Measurements from ENCODE around the gene PTPN23.

PTPN23 gene

DNA sequence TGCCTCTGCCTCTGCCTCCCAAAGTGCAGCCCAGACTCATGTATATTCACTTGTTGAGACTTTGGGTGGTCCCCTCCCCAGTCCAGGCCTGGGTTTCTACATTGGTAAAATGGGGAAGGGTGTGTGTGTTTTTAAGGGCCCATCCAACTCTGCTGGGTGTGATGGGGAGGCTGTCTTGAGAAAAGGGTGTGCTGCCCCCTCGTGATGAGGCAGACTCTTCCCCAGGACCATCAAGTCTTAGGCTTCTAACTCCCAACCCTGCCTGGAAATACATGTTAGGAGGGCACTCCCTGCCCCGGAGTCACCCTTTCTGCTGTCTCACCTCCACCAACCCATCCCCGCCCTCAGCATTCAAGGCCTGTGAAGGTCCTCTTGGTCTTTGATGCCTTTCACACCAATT is 4.4 kb upstream of the PTPN23 start:
- no peak for DNase-seq

DNA sequence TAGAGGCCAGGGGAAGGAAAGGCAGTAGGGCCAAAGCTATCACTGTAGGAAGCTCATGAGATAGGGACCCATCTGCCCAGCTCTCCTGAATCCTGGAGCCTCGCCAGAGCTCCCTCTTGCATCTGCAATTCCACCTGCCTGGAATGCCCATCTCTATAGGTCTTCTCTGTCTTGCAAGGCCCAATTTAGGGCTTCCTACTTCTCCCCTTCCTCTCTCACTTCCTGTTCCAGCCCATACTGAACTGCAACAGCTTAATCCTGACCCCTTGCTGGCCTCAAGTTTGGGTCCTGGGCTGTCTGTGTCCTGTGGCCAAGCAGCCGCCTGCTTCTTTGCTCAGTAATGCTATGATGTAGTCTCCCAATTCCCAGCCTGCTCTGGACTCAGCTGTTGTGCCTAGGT is 3.6 kb upstream of the PTPN23 start:
- DNase-seq: no peak

DNA sequence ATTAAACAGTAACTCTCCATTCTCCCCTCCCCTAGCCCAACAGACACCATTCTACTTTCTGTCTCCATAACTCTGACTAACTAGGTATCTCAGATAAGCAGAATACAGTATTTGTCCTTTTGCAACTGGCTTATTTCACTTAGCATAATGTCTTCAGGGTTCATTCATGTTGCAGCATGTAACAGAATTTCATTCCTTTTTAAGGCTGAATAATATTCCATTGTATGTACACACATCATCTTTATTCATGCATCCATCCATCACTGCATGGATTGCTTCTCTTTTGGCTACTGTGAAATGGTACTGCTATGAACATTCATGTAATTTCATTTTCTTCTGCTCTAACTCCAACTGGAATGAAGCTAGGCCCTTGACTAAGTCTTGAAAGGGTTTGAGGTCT is 2.0 kb upstream of the PTPN23 start:
- DNase-seq: no peak

DNA sequence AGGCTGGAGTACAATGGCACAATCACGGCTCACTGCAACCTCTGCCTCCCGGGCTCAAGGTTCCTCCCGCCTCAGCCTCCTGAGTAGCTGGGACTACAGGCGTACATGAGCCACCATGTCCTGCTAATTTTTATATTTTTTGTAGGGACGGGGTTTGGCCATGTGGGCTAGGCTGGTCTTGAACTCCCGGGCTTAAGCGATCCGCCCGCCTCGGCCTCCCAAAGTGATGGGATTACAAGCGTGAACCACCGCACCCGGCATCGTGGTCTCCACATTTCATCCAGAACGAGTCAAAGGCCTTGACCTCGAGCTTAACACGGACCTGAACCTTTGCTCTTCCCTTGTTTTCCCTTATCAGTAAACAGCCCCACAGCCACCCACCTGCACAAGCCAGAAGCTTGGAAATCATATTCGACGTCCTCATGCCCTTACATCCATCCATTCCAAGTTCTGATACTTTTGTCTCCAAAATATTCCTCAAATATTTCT is 1.4 kb upstream of the PTPN23 start:
- DNase-seq: no peak

DNA sequence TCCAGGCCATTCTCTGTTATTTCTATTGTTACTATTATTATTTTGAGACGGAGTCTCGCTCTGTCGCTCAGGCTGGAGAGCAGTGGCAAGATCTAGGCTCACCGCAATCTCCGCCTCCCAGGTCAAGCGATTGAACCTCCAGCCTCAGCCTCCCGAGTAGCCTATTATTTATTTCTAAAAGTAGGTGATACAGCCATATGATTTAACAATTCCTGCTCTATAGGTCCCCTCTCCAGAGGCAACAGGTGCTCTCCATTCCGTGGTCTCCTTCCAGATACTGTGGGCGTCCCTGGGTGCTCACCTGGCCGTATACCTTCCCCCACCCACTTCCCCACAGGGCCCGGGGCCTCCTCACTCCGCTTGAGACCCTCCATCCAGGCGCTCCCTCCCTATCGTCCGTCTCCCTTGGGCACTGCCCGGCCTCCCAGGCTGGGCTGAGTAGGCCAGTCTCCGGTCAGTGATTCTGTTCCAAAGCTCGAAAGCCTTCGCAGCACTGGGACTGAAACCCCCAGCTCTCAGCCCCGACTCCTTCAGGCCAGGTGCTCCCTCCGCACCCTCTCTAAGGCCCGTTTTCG is 708 bp upstream of the PTPN23 start:
- DNase-seq: no peak

DNA sequence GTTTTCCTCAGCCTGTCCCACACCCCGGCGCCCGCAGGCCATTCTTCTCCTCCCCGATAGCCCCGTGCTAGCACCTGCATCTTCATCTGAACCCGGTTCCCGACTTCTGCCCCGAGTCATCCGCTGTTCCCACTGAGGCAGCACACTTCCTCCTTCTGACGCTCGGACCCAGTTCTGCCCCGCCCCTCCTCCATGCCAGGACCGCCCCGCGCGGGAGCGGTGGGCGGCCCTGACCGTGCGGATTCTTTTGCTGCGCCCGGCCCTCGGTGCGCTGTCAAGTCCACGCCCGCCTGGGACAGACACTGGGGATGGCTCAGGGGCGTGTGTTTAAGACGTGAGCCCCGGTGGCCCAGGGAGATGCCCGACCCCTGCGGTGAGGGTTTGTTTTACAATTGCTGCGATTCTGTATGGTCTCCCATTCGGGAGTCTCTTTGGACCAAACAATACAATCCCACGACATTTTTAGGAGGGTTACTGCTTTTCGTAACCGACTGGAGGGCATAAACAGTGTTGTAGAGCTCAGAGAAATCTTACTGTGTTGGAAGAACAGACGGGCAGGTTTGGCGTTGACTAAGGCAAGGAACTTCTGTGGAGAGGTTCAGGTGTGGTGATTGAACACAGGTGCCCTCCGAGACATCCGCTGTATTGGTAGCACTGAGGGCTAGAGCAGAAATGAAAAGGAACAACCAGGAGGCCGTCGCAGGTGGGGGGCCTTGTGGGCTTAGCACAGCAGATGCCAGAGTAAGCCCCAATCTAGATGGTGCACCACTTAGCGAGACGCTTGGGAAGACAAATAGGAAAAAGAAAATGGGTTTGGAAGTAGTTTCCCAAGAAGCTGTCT is 716 bp downstream of the PTPN23 start:
- peak; percentile 89 for DNase-seq

DNA sequence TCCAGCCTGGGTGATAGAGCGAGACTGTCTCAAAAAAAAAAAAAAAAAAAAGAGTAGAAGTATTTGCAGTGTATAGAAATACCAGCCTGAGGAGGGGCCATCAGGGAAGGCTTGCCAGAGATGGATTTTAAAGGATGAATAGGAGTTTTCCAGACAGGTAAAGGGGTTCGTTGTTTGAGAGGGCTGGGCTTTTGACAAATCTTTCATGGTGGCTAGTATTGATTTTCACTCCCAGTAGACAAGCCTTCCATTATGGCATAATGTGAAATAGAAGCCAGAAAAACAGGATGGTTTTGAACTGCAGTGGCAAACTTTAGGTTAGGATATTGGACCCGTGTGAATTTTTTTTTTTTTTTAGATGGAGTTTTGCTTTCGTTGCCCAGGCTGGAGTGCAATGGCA is 3.6 kb downstream of the PTPN23 start:
- DNase-seq: no peak

DNA sequence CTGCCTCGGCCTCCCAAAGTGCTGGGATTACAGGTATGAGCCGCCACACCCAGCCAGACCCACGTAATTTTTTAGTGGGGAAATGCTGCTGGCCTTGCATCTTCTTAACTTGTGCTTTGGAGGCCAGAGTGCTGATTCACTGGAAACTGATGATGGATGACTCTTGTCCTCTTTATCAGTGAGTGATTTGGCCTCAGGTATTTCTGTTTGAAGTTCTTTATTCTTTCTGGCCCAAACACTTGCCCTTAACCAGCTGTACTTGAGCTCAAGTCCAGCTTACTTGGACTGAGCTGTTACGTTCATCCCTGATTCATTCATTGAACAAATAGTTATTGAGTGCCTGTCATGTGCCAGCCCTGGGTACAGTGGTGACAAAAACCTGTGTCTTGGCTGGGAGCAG is 4.2 kb downstream of the PTPN23 start:
- DNase-seq: no peak

DNA sequence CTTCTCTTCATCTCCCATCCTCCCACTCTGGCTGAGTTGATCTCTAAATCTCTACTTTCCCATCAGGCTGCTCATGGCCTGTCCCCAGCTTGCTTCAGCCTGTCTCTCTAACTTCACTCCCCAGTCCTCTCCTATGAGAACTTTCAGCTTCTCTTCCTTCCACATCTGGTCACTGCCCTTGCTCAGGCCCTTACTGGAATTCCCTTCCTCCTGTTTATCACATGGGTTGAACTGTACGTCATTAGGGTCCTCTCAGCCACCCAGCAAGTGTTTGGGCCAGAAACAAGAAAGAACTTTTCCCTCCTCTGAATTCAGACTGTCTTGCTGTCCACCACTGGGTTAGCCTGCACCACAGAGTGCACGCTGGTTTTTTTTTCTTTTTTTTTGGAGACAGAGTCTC is 5.0 kb downstream of the PTPN23 start:
- no peak for DNase-seq

DNA sequence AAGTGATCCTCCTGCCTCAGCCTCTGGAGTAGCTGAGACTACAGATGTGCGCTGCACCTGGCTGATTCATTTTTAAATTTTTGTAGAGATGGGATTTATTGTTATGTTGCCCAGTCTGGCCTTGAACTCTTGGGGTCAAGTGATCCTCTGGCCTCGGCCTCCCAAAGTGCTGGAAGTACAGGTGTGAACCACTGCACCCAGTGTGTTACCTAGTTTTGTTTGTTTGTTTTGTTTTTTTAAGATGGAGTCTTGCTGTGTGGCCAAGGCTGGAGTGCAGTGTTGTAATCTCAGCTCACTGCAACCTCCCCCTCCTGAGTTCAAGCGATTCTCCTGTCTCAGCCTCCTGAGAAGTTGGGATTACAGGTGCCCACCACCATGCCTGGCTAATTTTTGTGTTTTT is 12.1 kb downstream of the PTPN23 start:
- DNase-seq: no peak

DNA sequence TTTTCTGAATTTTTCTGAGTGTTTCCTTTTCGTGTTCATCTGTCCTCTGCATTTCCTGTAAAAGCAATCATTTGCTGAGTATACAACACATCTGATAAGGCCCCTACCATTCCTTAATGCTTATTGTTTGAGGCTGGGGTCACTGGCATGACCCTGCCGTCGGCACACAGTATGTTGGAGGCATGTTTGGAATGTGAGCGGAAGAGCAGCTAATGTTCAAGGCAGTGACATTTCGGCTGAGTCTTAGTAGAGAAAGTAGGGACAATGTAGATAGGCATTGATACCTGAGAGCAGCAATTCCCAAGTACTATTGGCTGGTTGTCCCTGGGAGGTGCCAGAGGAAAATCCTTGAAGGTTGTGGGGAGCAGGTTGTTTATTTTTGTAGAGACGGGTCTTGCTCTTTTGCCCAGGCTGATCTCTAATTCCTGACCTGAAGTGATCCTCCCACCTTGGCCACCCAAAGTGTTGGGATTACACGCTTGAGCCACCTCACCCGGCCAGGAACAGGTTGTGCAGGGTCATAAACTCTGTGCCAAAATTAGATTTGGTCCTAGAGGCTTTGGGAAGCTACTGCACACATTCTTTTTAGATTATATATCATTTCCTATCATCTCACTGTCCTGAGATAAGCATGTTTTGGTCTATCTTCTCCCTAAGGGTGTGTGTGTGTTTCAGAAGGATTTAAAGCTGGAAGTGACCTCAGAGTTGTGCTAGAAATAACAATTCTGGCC is 13.5 kb downstream of the PTPN23 start:
- DNase-seq: peak; percentile 28

DNA sequence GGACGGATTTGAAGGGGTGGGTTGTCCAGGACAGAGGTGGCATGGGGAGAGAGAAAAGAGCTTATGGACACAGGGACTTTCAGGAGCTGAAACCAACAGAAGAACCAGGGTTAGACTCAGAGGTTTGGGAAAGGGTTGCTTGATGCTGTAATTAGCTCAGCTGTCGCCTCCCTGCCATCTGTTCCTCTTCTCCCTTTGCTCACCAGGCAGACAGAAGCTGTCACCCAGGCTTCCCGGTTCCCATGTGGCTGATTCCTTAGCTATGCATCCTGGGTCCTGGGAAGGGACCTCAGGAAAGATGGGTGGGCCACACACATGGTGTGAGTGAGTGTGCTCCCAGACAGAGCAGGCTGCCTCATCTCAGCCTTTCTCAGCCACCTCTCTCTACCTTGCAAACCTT is 14.1 kb downstream of the PTPN23 start:
- no peak for DNase-seq

DNA sequence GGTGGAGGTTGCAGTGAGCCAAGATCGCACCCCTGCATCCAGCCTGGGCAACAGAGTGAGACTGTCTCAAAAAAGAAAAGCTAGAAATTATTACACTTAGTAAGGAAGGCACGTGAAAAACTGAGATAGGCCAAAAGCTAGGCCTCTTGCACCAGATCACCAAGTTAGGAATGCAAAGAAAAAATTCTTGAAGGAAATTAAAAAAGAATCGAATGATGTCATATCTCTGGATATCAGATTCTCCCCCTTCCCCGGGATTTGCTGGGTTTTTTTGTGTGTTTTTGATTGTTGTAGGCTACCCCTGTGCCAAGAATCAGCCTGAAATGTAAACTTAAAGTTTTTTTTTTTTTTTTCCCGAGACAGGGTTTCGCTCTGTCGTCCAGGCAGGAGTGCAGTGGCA is 17.4 kb downstream of the PTPN23 start:
- no peak for DNase-seq

DNA sequence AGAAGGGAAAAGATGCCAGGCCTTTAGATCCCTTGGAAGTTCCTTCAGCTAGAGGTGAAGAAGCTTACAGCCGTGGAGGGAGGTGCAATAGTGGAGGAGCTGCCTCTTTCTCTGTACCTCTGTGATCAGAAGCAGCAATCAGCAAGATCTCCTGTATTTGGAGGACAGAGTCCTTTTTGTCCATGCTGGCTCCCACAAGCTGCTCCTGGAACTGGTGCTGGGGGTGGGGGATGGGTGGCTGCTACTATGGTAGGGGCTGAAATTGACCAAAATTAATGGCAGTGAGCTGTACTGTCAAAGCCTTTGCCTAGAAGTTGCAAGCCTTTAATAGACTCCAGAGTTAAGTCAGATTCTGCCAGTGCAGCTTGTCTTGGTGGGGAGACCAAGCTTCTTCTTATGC is 18.2 kb downstream of the PTPN23 start:
- no peak for DNase-seq

DNA sequence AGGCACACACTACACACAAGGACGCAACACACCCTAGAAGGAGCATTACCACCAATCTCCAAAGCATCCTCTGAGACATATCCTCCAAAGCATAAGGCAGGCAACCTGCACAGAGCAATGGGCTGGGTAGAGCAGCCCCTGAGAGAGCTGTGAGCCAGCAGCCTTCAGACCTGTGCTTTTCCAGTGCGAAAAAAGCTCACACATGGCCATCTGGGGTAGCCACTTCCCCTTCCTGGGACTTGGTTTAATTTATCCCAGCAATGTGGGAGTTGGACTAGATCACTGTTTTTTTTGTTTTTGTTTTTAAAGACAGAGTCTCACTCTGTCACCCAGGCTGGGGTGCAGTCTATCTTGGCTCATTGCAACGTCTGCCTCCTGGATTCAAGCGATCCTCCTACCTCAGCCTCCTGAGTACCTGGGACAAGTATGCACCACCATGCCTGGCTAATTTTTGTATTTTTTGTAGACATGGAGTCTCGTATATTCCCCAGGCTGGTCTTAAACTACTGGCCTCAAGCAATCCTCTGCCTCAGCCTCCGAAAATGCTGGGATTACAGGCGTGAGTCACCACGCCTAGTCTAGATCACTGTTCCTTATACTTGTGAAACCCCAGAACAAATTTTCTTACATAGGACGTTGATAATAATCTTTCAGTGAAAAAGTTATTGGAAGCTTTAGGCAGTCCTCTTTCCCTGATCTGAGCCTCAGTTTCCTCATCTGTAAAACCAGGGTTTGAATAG is 18.9 kb downstream of the PTPN23 start:
- no peak for DNase-seq

DNA sequence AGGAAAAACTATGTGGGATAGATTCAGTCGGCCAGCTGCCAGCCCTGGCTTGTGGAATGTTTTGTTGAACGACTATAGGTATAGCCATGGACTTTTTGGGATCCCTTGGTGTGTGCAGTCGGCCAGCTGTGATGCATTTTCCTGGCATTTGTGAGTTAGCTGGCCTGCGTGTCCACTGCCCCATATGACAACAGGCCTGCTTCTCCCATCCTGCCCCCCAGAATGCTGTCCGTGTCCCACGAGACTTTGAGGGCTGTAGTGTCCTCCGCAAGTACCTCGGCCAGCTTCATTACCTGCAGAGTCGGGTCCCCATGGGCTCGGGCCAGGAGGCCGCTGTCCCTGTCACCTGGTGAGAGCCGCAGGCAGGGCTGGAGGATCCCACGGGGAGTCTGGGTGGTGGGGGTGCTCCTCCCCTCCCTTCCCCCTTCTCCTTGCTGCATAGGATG is 23.6 kb downstream of the PTPN23 start:
- no peak for DNase-seq

DNA sequence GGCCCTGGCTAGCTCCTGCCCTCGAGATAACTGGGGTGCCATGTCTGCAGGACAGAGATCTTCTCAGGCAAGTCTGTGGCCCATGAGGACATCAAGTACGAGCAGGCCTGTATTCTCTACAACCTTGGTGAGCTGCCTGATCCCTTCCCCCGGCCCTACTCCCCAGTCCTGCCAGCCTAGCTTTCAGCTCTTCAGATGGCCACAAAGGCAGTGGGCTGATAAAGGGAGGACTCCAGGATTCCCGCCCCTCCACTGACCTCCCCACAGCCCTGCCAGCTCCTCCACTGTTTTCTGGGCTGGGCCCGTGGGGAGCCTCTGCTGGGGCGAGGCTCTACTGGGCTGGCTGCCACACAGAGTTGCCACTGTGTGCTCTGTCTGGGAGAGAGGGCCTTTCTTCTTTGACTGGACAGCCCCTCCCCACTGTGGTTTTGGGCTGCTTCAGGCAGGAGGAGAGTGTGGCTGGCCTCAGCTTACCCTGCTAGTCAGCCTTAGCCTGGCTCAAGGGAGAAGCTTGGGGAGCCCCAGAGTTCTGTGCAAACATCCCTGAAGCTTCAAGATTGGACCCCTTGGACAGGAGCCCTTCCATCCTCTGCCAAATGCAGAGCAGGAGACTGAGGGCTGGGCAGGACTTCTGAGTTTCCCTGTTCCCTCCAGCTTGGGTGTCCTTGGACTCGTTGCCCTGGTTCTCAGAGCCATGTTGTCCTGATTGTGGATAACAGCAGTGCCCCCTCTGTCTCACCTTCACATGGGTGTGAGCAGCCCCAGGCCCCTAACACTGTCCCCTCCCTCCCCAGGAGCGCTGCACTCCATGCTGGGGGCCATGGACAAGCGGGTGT is 24.4 kb downstream of the PTPN23 start:
- no peak for DNase-seq

DNA sequence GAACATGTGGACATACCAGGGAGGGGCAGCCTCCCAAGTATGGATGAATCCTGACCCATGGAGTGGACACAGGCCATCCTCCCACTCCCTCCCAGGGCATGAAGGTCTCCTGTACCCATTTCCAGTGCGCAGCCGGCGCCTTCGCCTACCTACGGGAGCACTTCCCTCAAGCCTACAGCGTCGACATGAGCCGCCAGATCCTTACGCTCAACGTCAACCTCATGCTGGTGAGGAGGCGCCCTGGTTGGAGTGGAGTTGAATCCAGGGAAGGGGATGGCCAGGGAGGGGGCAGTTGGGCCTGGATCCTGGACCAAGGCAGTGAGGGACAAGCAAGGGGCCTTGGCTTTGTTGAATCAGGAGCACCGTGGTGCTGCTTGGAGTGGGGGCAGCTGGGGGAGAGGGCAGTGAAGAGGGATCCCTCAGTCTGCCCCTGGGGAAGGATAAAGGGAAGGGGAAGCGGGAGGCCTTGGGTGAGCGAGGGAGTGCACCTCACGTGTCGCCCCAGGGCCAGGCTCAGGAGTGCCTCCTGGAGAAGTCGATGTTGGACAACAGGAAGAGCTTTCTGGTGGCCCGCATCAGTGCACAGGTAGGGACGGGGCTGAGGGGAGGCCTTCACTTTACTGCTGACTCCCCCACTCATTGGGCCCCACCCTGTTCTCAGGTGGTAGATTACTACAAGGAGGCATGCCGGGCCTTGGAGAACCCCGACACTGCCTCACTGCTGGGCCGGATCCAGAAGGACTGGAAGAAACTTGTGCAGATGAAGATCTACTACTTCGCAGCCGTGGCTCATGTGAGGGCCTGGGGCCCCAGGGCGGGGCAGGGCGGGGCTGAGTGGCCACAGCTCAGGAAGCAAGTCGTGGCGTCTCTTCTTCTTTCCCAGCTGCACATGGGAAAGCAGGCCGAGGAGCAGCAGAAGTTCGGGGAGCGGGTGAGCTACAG is 25.3 kb downstream of the PTPN23 start:
- no peak for DNase-seq

DNA sequence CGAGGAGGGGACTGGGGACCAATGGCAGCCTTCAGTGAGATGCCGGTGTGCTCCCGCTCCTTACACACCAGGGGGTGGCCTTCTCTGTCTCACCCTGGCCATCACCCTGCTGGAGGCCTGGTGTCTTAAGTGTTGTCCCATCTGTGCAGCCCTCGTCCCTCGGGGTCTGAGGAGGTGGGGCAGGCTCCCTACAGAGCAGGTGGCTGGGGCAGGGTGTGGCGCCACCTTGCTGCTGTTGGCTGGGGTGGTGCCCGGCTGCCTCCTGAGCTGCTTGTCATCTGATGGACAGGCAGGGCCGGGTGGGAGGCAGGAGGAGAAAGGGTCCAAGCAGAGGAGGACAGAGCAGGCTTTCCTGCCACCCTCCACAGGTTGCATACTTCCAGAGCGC is 25.9 kb downstream of the PTPN23 start:
- peak; percentile 92 for DNase-seq

DNA sequence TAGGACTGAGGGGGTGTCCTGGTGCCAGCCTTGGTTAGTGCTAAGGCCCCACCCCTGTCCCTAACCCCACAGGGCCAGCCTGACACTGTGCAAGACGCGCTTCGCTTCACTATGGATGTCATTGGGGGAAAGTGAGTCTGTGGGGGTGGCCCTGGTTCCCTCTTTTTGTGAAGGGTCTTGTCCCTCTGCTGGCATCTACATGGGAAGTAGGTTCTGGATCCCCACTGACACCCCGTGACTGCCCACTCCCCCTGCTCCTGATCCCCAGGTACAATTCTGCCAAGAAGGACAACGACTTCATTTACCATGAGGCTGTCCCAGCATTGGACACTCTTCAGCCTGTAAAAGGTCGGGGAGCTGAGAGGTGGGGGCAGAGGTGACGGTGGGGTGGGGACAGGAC is 26.4 kb downstream of the PTPN23 start:
- no peak for DNase-seq

Data from 8988T (cell line).